Suprapubic skin (tissue), 4 donors: ENCODE results near the gene ZBTB25. TPM values are rescaled to one million over a fixed set of nuclear protein-coding genes. Genes with fewer than 3 reads are reported as not detected.

Experiments
- DNase-seq, 2 donors: peaks; one replicate each; pipeline ENCODE4 v3.0.0-alpha.2; 2019; ENCODE audit warnings: low spot score in 2 of 2
- H3K27ac ChIP-seq: fragments of 200-600 bp; sonication (generic); one replicate; pipeline ENCODE4 v1.5.1; 2019
- H3K27me3 ChIP-seq: fragments of 200-600 bp; sonication (generic); one replicate; pipeline ENCODE4 v1.5.1; 2019
- H3K36me3 ChIP-seq: fragments of 200-600 bp; sonication (generic); one replicate; pipeline ENCODE4 v1.5.1; 2019
- H3K4me1 ChIP-seq: fragments of 200-600 bp; sonication (generic); one replicate; pipeline ENCODE4 v1.5.1; 2019
- H3K4me3 ChIP-seq: fragments of 200-600 bp; sonication (generic); one replicate; pipeline ENCODE4 v1.5.1; 2019; ENCODE audit warnings: mild to moderate bottlenecking
- H3K9me3 ChIP-seq: fragments of 200-600 bp; sonication (generic); one replicate; pipeline ENCODE4 v1.5.1; 2019
- EP300 ChIP-seq: sonication (generic); formaldehyde crosslinking; IDR thresholded peaks from one replicate; pipeline ENCODE4 v1.6.1; 2017; ENCODE audit warnings: antibody characterized with exemption
- POLR2A ChIP-seq, 2 donors: fragments of 450-650 bp; IDR thresholded peaks; one replicate each; pipeline ENCODE4 v1.6.1; 2017; ENCODE audit warnings: antibody characterized with exemption in 2 of 2, mild to moderate bottlenecking in 2 of 2, moderate library complexity in 2 of 2
- POLR2AphosphoS5 ChIP-seq, 3 donors: sonication (generic); formaldehyde crosslinking; IDR thresholded peaks; one replicate each; pipeline ENCODE4 v1.6.1; 2017; ENCODE audit warnings: antibody characterized with exemption in 3 of 3
- WGBS: methylation state at CpG from one replicate; pipeline ENCODE4 v1.1.5; 2018; 5-methylcytosine and 5-hydroxymethylcytosine counted together
- total RNA-seq, 4 donors: library from RNA; depleted of rRNA; stranded (reverse); fragments of >200 nt; gene quantifications; one replicate each; pipeline ENCODE4 v1.1.0, GENCODE V29; 2016
- TF ChIP-seq, protein P1 (sequence below), 2 donors: fragments of 200-600 bp in 1 of 2; fragments of 450-650 bp in 1 of 2; sonication (generic) in 1 of 2; IDR thresholded peaks; one replicate each; pipeline ENCODE4 v1.5.1; 2016 to 2019; ENCODE audit warnings: antibody characterized with exemption in 2 of 2, mild to moderate bottlenecking in 1 of 2, moderate library complexity in 1 of 2

Gene ZBTB25
- total RNA-seq, 4 donors from 2014 or later, result 5.9 to 29.9 (median 11.4) TPM

DNA sequence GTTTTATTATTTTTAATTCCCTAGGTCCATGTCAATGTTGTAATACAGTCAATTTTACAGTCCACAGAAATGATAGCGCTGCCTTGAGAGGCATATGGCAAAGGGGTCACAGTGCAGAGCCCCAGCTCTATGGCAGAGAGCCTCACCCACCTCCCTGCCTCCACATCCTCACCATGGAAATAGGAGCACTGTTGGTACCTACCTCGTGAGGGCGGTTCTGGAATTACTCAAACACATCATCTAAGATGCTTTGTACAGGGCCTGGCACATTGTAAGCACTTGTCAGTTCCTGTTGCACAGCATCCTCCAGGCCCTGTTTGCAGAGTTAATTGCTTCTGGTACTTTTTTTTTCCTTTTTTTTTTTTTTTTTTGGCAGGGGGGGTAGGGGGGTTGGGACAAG, 42.4 kb downstream of the ZBTB25 start:
- WGBS, result 85% methylated on average over 3 of the region's 3 CpGs
- H3K4me3 ChIP-seq, result no peak overlapping the region
- no peaks in the 10 kb centered on the region for H3K9me3 ChIP-seq
- H3K27me3 ChIP-seq, result no peaks in the 10 kb centered on the region
- no peak for DNase-seq
- no peak overlapping the region for H3K27ac ChIP-seq
- peaks cover 3% of the 10 kb centered on the region for H3K36me3 ChIP-seq
- TF ChIP-seq POLR2A (IDR thresholded peaks at IDR 0.05), result no peak
- TF ChIP-seq, protein P1, sequence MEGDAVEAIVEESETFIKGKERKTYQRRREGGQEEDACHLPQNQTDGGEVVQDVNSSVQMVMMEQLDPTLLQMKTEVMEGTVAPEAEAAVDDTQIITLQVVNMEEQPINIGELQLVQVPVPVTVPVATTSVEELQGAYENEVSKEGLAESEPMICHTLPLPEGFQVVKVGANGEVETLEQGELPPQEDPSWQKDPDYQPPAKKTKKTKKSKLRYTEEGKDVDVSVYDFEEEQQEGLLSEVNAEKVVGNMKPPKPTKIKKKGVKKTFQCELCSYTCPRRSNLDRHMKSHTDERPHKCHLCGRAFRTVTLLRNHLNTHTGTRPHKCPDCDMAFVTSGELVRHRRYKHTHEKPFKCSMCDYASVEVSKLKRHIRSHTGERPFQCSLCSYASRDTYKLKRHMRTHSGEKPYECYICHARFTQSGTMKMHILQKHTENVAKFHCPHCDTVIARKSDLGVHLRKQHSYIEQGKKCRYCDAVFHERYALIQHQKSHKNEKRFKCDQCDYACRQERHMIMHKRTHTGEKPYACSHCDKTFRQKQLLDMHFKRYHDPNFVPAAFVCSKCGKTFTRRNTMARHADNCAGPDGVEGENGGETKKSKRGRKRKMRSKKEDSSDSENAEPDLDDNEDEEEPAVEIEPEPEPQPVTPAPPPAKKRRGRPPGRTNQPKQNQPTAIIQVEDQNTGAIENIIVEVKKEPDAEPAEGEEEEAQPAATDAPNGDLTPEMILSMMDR (IDR thresholded peaks at IDR 0.05), result no peak
- TF ChIP-seq POLR2AphosphoS5 (IDR thresholded peaks at IDR 0.05), result no peak
- TF ChIP-seq EP300, result no peak
- peaks cover 13% of the 10 kb centered on the region for H3K4me1 ChIP-seq

DNA sequence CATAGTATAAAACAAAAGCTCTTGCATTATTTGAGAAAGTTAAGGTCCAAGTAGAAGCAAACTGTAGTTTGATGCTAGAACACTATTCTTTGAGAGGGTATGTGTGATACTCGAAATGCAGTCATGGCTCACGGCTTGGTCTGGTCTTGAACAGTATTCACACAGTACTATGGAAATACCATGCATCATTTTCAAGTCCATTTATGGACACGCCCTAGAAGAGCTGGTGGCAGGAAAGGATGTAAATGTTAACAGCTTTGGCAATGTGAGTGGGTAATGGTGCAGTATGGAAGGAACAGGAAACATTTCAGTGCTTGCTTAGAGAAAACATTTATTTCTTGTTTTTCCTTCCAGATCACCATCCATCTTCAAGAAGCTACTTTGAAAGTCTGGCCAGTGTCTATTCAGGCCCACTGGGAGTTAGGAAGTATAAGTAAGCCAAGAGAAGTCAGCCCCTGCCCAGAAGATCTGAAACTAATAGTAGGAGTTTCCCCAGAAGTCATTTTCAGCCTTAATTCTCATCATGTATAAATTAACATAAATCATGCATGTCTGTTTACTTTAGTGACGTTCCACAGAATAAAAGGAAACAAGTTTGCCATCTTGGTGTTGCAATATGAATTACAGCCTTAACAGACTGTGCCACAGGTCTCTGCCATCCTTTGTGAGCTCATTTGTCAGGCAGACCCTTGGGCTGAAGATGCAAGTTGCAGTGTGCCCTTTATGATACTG, 44.1 kb downstream of the ZBTB25 start:
- TF ChIP-seq POLR2A (IDR thresholded peaks at IDR 0.05), result no peak
- no peak for TF ChIP-seq EP300
- TF ChIP-seq, protein P1 (IDR thresholded peaks at IDR 0.05), result no peak
- WGBS, result 73% methylated on average over 4 of the region's 4 CpGs
- Histone ChIP-seq H3K27me3 (no peaks in the 10 kb centered on the region), H3K9me3 (no peaks in the 10 kb centered on the region), H3K36me3 (peaks cover 20% of the 10 kb centered on the region), H3K4me1 (peaks cover 3% of the 10 kb centered on the region), H3K4me3 (no peak overlapping the region), H3K27ac (no peak overlapping the region)
- DNase-seq, result no peak

DNA sequence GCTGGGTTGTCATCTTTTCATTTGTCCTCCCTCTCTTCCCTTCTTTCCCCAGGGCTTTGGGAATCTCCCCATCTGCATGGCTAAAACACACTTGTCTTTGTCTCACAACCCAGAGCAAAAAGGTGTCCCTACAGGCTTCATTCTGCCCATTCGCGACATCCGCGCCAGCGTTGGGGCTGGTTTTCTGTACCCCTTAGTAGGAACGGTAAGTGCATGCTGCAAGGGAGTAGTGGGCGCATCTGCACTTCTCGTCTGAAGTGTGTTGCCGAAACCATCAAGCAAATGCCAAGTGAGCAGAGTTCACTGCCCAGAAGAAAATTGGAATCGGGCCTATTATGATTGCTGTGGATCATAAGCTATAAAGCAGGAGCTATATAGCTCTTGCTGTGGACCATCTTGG, 49.0 kb downstream of the ZBTB25 start:
- H3K4me1 ChIP-seq, result no peaks in the 10 kb centered on the region
- TF ChIP-seq POLR2A (IDR thresholded peaks at IDR 0.05) (no peak), POLR2AphosphoS5 (IDR thresholded peaks at IDR 0.05) (no peak), EP300 (no peak)
- TF ChIP-seq, protein P1 (IDR thresholded peaks at IDR 0.05), result no peak
- H3K36me3 ChIP-seq, result peaks cover 53% of the 10 kb centered on the region
- H3K27ac ChIP-seq, result no peak overlapping the region
- WGBS, result 94% methylated on average over 10 of the region's 10 CpGs
- no peak for DNase-seq
- no peak overlapping the region for H3K4me3 ChIP-seq
- no peaks in the 10 kb centered on the region for H3K9me3 ChIP-seq
- no peaks in the 10 kb centered on the region for H3K27me3 ChIP-seq

DNA sequence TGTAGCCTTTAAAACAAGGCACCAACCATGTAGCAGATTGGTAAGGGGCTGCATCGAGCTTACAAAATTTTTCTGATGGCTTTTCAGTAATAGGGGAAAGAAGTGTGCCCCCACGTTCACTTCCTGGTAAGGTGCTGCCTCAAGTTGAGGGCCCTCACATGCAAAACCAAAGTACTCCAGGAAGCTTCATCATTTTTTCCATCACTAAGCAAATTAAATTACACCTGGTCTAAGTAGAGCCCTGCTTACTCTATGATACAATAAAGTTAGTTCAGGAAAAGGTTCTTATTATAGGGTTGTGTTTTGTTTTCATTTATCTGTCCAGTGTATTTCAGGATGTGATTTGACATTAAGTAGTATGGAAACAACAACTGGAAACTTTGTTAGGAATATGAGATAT, 53.4 kb downstream of the ZBTB25 start:
- 87% methylated on average over 2 of the region's 2 CpGs for whole genome bisulfite sequencing
- Histone ChIP-seq H3K4me3 (no peak overlapping the region), H3K27ac (no peak overlapping the region), H3K4me1 (no peaks in the 10 kb centered on the region), H3K9me3 (no peaks in the 10 kb centered on the region), H3K36me3 (peaks cover 60% of the 10 kb centered on the region), H3K27me3 (no peaks in the 10 kb centered on the region)
- DNase-seq, result no peak
- TF ChIP-seq, protein P1 (IDR thresholded peaks at IDR 0.05), result no peak
- TF ChIP-seq POLR2AphosphoS5 (IDR thresholded peaks at IDR 0.05), result no peak
- TF ChIP-seq POLR2A (IDR thresholded peaks at IDR 0.05), result no peak
- TF ChIP-seq EP300, result no peak

DNA sequence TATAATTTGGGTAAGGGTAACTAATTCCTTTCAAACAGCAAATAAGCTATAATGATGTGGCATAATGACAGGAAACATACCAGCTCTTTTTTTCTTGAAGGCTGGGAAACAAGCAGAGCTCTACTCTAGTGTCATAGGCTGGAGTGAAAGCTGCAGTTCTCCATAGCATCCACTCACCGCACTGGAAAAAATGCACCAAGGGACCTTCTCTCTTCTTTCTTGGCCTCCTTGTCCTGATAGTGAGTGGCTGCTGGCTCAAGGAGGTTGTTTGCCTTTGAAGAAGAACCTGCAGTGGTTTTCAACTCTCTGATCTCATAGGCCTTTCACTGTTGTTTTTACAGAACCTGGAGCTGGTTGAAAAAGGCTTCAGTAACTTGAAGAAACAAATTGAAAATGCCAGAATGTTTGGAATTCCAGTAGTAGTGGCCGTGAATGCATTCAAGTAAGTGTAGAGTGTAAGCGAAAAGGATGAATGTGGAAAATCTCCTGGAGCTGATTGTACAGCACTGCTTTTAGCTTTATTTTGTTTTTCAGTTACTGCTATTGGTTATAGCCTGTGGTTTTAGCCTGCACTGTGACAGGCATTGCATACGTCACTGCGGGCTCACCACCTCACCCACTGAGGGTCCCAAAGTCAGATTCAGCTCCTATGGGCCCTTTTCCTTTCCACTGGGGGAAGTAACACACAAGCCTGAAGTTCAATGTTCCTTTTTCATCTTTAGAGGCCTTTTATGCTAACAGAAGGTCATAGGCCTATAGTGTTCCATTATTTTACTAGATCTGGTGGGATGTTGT, 55.6 kb downstream of the ZBTB25 start:
- H3K9me3 ChIP-seq, result no peaks in the 10 kb centered on the region
- TF ChIP-seq, protein P1 (IDR thresholded peaks at IDR 0.05), result no peak
- TF ChIP-seq POLR2AphosphoS5 (IDR thresholded peaks at IDR 0.05) (no peak), POLR2A (IDR thresholded peaks at IDR 0.05) (no peak), EP300 (no peak)
- H3K4me3 ChIP-seq, result no peak overlapping the region
- WGBS, result 91% methylated on average over 5 of the region's 5 CpGs
- H3K36me3 ChIP-seq, result peaks cover 52% of the 10 kb centered on the region
- H3K4me1 ChIP-seq, result no peaks in the 10 kb centered on the region
- no peak overlapping the region for H3K27ac ChIP-seq
- no peaks in the 10 kb centered on the region for H3K27me3 ChIP-seq
- DNase-seq, result no peak
